ENCODE data around the gene NLRP10. TPM values are rescaled to one million over a fixed set of nuclear protein-coding genes. Genes with fewer than 3 reads are reported as not detected.

Gene NLRP10
- total RNA-seq (2022; extraction: Qiagen RNA extraction): not detected in 5 replicates

DNA sequence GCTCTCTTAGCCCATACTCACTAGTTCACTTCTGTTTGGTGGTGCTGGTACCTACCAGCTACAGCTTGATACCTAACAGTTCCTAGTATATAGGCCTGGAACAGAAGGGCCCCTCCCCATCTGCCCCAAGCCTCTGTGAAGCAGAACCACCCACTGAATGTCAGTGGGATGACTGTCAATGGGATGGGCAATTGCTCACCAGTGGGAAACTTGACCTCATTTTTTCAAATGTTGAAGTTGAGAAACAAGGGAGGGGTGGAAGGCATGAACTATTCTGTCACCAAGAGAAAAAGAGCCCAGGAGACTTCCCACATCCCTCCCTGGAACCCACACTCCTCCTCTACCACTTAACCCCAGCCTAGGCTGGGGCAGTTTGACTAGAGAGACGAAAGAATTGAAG, at the start of gene NLRP10:
Gene NLRP10 (minus strand): TSS at position 62 of the 400 bp plus-strand sequence. CDS start 1,952 bp downstream, outside the sequence.

DNA sequence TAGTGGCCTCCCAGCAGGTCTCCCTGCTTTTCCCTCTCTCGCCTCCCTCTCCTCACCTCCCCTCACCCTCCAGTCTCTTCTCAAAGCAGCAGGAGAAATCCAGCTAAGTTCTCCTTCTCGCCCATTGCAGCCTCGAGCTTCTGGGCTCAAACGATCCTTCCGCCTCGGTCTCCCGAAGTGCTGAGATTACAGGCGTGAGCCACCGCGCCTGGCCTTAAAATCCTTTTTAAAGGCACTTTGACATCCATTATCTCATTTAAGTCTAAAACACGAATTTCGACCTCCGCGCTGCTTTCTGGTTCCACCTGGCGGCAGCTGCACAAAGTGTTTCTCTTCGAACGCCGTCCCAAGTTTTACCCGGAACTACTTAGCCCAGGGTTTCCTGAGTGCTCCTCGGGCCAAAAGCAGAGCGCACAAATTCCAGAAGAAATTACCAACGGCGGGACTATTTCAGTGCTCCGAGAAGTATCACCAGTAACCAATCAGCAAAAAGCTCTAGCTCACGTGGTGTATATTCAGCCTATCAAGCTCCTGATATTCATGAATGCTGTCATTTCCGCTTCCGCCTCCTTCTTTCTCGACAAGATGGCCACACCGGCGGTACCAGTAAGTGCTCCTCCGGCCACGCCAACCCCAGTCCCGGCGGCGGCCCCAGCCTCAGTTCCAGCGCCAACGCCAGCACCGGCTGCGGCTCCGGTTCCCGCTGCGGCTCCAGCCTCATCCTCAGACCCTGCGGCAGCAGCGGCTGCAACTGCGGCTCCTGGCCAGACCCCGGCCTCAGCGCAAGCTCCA, 21.7 kb upstream of the NLRP10 start, which contains the start of gene EIF3F:
Gene EIF3F (plus strand): TSS at position 570 of the 792 bp plus-strand sequence. CDS start 16 bp downstream, at position 586.

GRCh38 chr11:7941608-7942007, 23.6 kb downstream of the NLRP10 start, which contains the start of gene OR10A3:
OR10A3 (minus strand) TSS chr11:7941708; CDS start chr11:7939520, 2,188 bp downstream.

DNA sequence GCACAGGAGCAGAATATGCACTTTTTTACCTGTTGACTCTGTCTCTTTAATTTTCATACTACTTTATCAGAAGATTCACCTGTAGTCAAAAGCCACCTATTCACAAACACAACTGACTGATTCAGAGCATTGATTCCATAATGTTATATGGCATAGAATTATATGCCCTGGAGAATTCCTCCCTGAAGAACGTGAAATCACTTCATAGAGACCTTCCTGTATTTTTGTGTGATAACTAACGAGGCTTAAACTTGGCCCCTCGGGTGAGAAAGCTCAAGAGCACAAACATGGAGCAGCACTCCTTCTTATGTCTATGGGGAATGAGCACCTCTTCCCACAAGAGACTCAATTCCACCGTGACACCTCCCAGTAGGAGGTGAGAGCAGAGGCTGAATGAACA, 34.1 kb downstream of the NLRP10 start, which contains the start of gene OR10A6:
Gene OR10A6 (minus strand): TSS at position 101 of the 400 bp plus-strand sequence. CDS start 2,606 bp downstream, outside the sequence.

Other genes starting within 250 kb of the NLRP10 start
- not detected in 5 replicates for gene OR5P2, start 168.5 kb downstream of the NLRP10 start, total RNA-seq (2022; extraction: Qiagen RNA extraction)
- not detected in 5 replicates for gene OR5P3, start 134.6 kb downstream of the NLRP10 start, total RNA-seq (2022; extraction: Qiagen RNA extraction)
- gene OR10A6, start 34.2 kb downstream of the NLRP10 start, total RNA-seq (2022; extraction: Qiagen RNA extraction): not detected in 5 replicates
- not detected in 5 replicates for gene OR10A3, start 23.7 kb downstream of the NLRP10 start, total RNA-seq (2022; extraction: Qiagen RNA extraction)
- gene EIF3F, start 21.9 kb upstream of the NLRP10 start, total RNA-seq (2022; extraction: Qiagen RNA extraction): 324 to 379 TPM (median 347 TPM) in 5 replicates
- 4.6 to 6.7 TPM (median 6.0 TPM) in 5 replicates for gene TUB, start 115.8 kb upstream of the NLRP10 start, total RNA-seq (2022; extraction: Qiagen RNA extraction)
- 1.4 to 2.3 TPM (median 1.9 TPM) in 5 replicates for gene RIC3, start 203.6 kb upstream of the NLRP10 start, total RNA-seq (2022; extraction: Qiagen RNA extraction)

Data from A549 treated with AZD2906 at 1 μM for 4 hours (cell line).